GM19351 (cell line): Measurements from ENCODE around the gene FAM168A.
"Not testable (repeated sequence)": the region's sequence is repeated elsewhere in the genome, so short reads cannot be mapped to it uniquely, and the experiment has no call there.

Experiments used
- ATAC-seq: cut with Tn5 transposase; IDR thresholded peaks from one replicate; pipeline ENCODE4 v1.9.1; 2021; ENCODE audit warnings: mild to moderate bottlenecking, moderate library complexity; ENCODE audit not compliant: unreplicated experiment

FAM168A gene

DNA sequence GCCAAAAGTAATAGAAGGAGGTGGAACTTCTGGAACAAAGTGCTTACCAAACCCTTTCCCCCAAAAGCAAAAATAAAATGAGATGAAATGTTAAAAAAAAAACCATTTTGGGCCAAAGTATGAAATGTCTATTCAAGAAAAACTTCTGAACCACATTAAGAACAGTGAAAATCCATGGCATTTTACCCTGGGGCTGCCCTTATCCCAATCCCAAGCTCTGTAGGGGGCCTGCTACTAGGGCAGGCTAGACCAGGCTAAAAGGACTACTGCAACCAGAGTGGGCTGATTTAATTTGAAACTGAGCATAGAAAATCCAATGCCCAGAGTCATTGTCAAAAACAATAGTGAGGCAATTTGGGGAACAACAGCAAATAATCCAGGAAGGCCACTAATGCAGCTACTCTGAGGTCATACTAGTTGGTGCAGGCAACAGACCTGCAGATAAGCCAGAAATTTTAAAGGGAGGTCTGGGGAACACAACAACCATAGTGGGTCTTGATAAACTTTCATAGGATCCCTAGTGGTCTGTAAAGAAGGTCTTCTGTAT is 122.3 kb downstream of the FAM168A start:
- no peak for ATAC-seq

GRCh38 chr11:73473252-73473651 is 124.7 kb downstream of the FAM168A start:
- ATAC-seq = no peak

DNA sequence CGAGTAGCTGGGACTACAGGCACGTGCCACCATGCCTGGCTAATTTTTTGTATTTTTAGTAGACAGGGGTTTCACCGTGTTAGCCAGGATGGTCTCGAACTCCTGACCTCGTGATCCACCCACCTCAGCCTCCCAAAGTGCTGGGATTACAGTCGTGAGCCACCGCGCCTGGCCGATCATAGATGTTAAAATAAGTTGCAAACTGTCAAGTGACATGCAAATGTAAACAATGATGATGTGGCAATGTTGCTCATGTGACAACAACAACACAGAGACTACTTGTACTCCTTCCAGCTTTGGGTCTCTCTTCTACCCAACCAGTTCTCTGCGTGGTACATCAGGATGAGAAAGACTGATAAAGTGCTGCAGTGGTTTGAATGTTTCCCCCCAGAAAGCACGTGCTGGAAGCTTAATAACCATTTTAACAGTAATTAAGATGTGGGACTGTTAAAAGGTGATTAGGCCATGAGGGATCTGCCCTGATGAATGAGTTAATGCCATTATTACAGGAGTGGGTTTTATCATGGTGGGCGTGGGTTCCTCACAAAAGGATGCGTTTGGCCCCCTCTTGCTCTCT is 127.8 kb downstream of the FAM168A start:
- ATAC-seq = not testable (repeated sequence)

GRCh38 chr11:73469401-73469800 is 128.5 kb downstream of the FAM168A start:
- ATAC-seq = no peak

GRCh38 chr11:73468590-73469161 is 129.2 kb downstream of the FAM168A start:
- no peak for ATAC-seq

GRCh38 chr11:73467505-73467904 is 130.4 kb downstream of the FAM168A start:
- no peak for ATAC-seq

DNA sequence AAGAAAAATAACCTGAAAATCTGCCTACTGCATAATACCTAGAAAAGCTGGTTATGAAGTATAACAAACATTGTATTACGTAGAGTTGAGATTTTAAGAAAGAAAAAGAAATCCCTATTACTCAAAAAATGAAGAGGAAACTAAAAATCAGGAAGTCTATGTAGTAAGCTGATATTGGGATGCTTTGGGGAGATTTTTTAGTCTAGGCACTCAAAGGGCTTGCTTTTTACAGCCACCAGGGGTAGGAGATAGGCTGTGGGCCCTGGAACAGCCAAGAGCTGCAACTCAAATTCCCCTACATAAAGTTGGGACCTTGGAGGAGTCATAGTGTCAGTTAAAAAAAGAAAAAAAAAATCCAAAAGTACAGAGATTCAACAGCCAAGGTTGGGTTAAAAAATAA is 131.3 kb downstream of the FAM168A start:
- ATAC-seq = no peak

DNA sequence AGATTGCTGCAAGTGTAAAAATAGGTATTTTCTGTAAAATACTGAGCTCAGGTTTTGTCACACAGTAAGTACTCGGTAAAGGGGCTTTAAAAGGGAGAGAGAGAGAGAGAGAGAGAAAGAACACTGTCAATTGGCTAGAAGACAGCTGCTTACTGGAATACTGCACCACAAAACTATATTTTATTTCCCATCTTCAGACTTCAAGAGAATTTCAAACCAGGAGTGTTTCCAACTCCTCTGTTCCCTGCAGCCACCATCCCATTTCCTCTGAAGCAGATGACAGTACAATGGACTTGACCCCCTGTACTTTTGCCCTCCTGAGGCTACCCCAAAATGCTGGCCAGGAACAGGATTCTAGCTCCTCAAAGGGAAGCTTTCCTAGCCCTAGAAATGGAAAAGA is 132.0 kb downstream of the FAM168A start:
- no peak for ATAC-seq

DNA sequence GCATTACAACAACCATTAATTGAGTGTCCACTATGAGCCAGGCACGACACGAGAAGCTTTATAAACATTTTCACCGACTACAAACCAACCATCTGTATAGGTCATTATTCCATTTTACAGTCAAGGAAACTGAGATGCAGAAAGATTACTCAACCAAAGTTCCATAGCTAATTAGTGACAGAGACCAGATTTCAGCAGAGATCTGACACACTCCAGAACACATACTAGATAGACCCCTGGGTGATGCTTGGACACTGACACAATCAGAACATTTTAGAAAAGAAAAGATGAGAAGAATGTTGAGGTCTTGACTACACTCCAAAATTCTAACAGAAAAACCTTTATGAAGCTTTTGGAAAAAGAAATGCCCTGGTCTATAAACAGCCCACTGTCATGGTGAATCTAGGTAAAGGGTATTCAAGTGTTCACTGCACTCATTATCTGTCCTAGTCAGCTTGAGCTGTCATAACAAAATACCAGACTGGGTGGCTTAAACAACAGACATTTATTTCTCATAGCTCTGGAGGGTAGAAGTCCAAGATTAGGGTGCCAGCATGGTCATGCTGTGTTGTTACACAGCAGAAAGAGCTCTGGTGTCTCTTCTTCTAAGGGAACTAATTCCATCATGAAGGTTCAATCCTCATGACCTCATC is 132.8 kb downstream of the FAM168A start:
- no peak for ATAC-seq

GRCh38 chr11:73464347-73464746 is 133.6 kb downstream of the FAM168A start:
- no peak for ATAC-seq

DNA sequence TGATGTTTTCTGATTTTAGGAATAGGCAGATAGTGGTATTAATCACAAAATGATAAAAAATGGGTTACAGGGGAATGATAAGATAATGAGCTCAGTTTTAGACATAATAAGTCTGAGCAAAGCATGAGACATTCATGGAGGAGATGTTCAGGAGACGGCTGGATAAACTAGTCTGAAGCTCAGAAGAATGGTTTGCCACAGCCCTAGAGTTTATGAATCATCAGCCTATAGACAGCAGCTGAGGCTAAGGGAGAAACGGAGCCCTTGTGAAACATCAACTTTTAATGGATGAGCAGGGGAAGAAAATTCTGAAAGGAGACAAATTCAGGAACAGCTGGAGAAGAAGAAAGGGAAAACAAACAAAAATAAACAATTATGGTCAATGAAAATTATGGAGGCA is 134.6 kb downstream of the FAM168A start:
- ATAC-seq = no peak

DNA sequence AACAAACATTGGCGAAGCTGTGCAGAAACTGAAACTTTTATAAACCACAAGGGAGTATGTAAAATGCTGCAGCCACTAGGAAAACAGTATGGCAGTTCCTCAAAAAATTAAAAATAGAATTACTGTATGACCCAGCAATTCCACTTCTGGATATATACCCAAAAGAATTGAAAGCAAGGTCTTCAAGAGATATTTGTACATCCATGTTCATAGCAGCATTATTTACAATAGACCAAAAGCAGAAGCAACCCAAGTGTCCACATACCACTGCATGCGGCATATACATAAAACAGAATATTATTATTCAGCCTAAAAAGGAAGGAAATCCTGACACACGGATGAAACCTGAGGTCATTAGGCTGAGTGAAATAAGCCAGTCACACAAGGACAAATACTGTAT is 135.9 kb downstream of the FAM168A start:
- ATAC-seq = no peak

DNA sequence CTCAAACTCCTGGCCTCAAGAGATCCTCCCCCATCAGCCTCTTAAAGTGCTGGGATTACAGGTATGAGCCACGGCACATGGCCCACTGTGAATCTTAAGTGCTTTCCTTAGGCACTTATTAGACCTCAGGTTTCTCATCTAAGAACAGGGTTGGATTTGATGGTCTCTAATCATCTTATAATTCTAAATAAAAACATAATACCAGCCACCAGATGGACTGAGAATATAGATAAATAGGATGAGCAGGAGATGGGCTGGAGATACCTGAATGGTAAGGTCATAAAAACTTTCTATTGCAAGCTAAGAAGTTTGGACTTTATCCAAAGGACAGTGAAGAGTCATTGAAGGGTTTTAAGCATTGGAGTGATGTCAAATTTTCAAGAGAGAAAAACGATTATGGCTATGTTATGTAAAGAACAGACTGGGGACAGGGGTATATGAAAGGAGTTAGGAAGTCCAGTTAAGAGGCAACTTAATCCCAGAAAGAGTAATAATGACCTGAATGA is 136.5 kb downstream of the FAM168A start:
- no peak for ATAC-seq

DNA sequence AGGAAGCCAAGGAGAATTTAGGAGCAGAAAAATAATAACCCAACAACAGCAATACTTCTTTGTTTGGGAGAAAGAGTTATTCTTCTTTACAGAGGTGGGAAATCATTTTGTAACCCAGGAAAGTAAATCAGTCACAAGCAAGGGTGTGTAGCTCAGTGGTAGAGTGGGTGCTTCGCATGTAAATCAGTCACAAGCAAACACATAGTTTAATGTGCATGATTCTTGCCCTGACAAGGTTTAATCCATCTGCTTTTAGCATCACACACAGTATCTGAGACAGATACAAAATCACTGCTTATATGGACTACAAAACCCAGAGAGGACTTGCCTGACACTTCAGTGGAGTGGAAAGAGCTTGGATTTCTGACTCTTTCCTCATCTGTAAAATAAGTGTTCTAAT is 139.7 kb downstream of the FAM168A start:
- no peak for ATAC-seq

DNA sequence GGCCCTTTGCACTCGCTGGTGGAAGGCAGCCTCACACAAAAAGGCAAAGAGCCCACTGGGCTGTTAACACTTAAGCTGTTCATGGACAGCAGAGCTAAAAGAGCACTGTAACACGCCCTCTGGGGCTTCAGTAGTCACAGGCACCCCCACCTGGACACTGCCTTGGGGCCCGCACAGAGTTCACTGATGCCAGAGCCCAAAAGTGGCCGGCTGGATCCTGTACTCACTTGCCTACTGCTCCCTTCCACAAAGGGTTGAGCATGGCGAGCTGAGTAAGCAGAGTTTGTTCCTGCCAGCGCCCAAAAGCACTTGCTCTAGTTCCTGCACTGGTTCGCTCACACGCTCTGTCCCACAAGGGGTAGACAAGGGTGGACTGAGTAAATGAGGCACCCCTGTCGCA is 142.9 kb downstream of the FAM168A start:
- ATAC-seq = no peak

DNA sequence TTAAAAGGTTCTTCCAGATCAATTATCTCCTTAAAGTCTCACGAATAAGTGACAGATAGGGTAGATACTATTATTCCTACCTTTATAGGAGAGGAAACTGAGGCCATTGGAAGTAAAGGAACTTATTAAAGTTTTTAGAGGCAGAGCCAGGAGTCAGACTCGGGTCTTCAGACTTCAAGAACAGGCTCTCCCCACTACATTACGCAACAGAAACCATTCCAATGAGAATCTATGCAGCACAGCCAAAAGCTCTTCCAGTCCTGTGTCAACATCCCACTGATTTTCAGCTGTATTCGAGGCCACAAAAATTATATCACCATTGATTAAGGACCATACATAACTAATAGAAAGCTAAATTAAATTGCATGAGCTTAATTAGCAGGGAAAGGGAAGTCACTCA is 144.3 kb downstream of the FAM168A start:
- ATAC-seq = no peak

- no peak for ATAC-seq
Observed at GRCh38 chr11:73452726-73453125, 145.2 kb downstream of the FAM168A start.

DNA sequence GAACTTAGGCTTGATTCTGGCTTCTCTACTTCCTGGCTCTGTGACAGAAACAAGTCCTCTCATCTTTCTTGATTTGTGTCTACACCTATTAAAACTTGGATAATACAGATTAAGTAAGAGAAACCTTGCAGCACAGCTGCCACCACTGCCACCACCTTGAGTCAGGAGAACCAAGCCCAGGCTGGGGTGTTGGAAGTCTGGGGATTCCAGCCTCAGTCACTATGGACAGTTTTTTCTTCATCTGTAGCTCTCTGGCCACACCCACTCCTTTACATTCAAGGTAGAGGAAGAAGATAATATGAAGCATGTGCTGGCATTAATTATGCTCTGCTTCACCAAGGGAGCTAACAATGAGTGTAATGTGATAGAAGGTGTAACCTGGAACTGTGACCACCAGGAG is 146.0 kb downstream of the FAM168A start:
- no peak for ATAC-seq

GRCh38 chr11:73446766-73447165 is 151.1 kb downstream of the FAM168A start:
- no peak for ATAC-seq

GRCh38 chr11:73445980-73446379 is 151.9 kb downstream of the FAM168A start:
- ATAC-seq = no peak

DNA sequence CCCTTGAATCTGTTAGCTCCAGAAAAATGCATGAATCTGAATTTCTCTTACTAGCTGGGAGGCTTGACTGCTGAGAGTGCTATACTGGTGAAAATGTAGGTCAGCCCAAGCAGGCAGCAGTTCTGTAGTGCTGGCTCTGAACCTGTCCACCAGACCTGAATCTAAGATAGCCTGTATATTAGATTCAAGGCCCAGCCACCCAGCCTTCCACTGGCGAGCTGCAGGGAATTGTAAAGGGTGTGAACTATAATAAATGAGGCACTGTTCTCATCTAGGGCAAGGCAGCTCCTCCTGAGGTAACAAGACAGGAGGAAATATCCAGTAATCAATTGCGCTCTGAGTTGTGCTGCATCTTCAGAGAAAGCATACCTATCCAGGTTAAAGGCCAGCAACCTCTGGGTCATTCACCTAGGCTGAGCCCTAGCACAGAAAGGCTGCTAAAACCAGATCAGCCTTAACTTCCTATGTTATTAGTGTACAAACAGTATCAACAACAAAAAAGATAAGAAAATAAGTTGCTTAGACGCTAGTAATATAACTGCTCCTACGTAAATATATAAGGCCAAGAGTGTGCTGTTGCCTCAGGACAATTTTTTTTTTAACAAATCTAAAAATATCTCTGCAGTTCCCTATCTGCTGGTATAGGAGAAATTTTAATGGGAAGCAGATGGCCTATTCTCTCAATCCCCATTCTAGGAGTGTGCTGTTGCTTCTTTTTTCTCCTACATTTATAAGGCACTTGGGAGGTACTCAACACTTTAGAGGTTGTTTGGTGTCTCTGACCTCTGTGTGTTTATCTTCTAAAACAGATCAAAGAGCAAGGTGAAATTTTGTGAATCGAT is 158.7 kb downstream of the FAM168A start:
- ATAC-seq = no peak
